Subcutaneous preadipocyte (primary cell): ENCODE measurements around the gene AACS. TPM values are rescaled to one million over a fixed set of nuclear protein-coding genes. Genes with fewer than 3 reads are reported as not detected.

Experiments used
- small RNA-seq: library from RNA; depleted of rRNA; stranded (forward); fragments of <200 nt; gene quantifications from one replicate; pipeline ENCODE3, GENCODE V24; 2012
- total RNA-seq: library from RNA; depleted of rRNA; stranded (reverse); fragments of >200 nt; gene quantifications from 2 replicates; pipeline ENCODE4 v1.2.3, GENCODE V29; 2012

The AACS gene, protein sequence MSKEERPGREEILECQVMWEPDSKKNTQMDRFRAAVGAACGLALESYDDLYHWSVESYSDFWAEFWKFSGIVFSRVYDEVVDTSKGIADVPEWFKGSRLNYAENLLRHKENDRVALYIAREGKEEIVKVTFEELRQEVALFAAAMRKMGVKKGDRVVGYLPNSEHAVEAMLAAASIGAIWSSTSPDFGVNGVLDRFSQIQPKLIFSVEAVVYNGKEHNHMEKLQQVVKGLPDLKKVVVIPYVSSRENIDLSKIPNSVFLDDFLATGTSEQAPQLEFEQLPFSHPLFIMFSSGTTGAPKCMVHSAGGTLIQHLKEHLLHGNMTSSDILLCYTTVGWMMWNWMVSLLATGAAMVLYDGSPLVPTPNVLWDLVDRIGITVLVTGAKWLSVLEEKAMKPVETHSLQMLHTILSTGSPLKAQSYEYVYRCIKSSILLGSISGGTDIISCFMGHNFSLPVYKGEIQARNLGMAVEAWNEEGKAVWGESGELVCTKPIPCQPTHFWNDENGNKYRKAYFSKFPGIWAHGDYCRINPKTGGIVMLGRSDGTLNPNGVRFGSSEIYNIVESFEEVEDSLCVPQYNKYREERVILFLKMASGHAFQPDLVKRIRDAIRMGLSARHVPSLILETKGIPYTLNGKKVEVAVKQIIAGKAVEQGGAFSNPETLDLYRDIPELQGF
- total RNA-seq, result 31.2 and 42.2 TPM in 2 replicates

DNA sequence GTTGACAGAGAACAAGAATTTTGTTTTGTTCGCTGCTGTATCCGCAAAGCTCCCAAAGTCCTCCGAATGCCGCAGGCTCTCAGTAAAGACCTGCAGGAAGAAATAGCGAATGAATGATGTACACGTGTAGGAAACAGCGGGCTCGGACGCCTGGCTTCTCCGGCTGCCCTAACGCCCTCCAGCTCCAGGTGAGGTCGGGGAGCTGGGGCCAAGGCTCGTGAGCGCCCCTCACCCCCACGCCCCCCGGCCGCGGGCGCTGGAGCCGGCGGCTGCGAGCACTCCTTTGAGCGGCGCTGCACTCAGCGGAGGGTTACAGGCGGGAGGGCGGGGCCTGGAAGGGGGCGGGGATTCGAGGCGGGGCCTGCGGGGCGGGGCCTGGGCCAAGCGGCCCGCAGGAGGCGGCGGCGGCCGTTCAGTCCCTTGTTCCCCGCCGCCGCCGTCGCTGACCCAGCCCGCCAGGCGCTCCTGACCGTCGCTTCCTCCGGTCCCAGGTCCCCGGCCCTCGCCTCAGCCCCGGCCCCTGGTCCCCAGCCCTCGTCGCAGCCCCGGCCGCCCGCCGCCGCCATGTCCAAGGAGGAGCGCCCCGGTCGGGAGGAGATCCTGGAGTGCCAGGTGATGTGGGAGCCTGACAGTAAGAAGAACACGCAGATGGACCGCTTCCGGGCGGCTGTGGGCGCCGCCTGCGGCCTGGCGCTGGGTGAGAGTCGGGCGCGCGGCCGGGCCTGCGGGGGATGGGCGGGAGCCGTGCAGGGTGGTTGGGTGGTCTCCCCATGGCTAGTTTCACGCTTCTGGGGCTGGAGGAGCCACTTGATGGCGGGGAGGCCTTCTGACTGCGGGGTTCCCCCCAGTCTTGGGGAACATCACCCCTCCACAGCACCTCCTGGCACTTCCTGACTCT, at the start of gene AACS:
Gene AACS (plus strand): TSS at position 415 of the 898 bp plus-strand sequence. CDS start 150 bp downstream, at position 565.

DNA sequence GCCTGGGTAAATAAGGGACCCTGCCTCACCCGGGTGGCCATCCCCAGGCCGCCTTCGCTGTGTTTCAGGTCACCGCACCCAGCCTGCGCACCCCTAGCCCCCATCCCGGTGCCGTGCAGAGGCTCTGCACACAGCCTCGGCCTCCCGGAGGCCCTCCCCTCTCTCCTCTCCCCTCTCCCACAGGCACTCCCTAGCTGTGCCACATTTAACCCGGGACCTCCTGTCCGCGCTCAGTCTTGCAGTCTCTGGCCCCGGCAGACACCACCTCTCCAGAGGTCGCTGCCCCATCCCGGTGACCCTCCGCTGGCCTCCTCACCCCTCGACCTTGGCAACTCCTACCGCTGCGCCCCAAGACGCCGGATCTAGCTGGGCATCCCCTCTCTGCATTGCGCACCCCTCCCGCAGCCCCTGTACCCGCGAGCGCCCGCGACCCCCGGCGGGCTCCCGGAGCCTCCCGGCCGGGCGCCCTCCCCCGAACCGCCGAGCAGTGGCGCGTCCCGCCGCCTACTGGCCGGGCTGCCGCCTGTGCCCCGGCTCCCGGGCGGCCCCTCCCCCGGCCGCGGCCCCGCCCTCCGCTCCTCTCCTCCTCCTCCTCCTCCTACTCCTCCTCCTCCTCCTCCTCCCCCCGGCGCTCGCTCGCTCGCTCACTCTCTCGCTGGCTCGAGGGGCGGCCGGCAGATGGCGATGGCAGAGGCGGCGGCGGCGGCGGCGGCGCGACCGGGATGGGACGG, 120.7 kb downstream of the AACS start, which contains the start of gene TMEM132B:
Gene TMEM132B (plus strand): TSS at position 647 of the 731 bp plus-strand sequence.

Small RNA genes lying within 50 kb of the gene (small RNA-seq; reads per million reads assigned to genes)
- not detected for gene AC122688.1

Other genes starting within 250 kb of the AACS start
- 26.8 and 40.7 TPM in 2 replicates for gene SCARB1, start 201.6 kb upstream of the AACS start, total RNA-seq
- gene UBC, start 150.8 kb upstream of the AACS start, total RNA-seq, result 1,173 and 1,486 TPM in 2 replicates
- gene DHX37, start 76.3 kb upstream of the AACS start, total RNA-seq, result 19.1 and 25.6 TPM in 2 replicates
- gene BRI3BP, start 71.8 kb upstream of the AACS start, total RNA-seq, result 4.0 and 10.0 TPM in 2 replicates
- 2.7 and 2.9 TPM in 2 replicates for gene TMEM132B, start 121.0 kb downstream of the AACS start, total RNA-seq